CD4-positive, alpha-beta T cell treated with Interferon gamma for 1 hour (primary cell): ENCODE measurements around the gene ELFN1.

Experiments
- DNase-seq: peaks from one replicate; pipeline ENCODE4 v3.0.0-alpha.2; 2020

Gene ELFN1

GRCh38 chr7:1677206-1678080, 7.4 kb downstream of the ELFN1 start:
- DNase-seq: no peak

- no peak for DNase-seq
Observed at GRCh38 chr7:1678081-1678543, 8.0 kb downstream of the ELFN1 start.

GRCh38 chr7:1678571-1679325, 8.7 kb downstream of the ELFN1 start:
- DNase-seq: no peak

GRCh38 chr7:1679326-1679965, 9.4 kb downstream of the ELFN1 start:
- no peak for DNase-seq

DNA sequence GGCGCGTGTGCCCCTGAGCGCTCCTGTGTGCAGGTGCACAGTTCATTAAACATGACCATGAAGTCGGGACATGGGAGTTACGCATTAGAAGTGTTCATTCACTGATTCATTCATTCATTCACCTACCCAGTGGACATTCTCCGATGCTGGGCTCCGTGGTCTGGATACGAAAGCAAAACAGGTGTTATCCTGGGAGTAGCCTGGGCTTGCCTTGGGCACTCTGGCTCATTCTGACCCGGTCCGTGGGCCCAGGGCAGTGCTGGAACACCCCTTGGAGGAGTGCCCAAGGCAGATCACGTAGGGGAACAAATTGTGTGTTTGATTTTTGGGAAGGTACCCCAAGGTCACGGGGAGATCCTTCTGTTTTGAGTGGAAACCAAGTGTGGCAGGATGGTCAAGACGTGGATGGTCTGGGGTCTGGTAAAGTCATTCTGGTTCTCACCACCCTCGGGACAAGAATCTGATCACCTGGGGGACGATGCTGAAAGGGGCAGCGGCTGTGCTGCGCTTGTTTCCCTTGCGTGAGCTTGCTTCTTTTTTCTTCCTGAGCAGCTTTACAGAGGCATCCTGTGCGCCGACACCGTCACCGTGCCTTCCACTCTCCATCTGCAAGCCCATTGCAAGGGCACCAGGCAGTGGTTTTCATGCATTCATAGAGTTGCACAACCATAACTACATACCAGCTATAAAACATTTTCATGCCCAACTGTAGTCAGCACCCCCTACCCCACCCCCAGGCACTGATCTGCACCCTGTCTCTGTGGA, 10.1 kb downstream of the ELFN1 start:
- no peak for DNase-seq

DNA sequence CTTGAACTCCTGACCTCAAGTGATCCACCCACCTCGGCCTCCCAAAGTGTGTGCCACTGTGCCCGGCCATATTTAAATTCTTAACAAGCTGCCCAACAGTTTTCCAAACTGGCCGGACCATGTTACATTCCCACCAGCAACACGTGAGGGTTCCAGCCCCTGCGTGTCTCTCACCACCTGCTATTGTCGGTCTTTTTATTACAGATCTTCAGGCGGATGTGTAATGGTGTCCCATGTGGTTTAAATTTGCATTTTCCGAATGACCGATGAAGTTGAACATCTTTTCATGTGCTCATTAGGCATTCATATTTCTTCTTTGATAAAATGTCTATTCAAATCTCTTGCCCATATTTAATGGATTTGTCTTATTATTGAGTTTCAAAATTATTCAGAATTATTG, 11.5 kb downstream of the ELFN1 start:
- no peak for DNase-seq

DNA sequence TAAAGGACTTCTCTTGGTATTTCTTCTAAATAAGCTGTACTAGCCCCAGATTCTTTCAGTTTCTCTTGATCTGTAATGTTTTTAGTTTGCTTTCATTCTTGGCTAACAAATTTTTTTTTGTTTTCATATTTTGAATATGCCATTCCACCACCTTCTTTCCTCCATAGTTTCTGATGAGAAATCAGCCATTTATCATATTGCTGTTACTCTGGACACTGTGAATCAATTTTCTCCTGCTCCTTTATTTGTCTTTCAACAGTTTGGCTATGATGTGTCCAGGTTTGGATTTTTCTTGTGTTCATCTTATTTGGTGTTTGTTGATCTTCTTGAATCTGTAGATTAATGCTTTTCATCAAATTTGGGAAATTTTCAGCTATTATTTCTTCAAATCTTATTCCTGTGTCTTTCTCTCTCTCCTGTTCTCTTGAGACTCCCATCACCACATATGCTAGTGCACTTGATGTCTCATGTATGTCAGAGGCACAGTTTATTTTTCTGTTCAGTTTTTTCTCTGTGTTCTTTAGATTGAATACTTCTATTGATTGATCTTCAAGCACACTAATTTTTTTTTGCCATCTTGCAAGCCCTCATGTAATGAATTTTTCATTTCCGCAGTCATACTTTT, 15.0 kb downstream of the ELFN1 start:
- no peak for DNase-seq

GRCh38 chr7:1688542-1688941, 18.5 kb downstream of the ELFN1 start:
- DNase-seq: no peak

DNA sequence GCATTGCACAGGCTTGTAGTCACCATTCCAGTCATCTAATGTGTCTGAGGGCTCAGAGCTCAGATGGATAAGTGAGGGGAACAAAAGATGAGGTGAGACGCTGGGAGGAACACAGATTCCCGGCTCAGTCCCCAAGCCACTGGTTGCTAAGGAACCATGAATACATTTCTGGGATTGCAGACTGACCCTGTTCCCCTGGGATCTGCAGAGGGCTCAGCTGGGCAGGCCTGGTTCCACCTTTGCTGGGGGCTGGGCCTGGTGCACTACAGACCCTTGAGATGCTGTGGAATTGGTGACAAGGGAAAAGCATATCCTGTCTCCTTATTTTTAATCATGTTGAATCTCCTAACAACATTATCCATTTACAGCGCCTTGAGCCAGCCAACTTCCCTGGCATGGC, 19.2 kb downstream of the ELFN1 start:
- DNase-seq: no peak

DNA sequence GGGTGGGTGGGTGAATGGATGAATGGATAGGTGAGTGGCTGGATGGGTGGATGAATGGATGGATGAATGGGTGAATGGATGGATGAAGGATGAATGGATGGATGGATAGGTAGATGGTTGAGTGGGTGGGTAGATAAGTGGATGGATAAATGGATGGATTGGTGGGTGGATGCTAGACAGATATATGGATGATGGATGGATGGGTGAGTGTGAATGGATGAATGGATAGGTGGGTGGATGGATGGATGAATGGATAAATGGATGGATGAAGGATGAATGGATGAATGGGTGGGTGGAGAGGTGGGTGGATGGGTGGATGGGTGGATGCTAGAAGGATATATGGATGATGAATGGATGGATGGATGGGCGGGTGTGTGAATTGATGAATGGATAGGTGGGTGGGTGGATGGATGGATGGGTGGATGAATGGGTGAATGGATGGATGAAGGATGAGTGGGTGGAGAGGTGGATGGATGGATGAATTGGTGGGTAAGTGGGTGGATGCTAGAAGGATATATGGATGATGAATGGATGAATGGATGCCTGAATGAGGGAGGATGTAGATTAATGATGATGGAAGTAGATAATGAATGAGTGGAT, 20.4 kb downstream of the ELFN1 start:
- no peak for DNase-seq

GRCh38 chr7:1691096-1691495, 21.0 kb downstream of the ELFN1 start:
- no peak for DNase-seq

DNA sequence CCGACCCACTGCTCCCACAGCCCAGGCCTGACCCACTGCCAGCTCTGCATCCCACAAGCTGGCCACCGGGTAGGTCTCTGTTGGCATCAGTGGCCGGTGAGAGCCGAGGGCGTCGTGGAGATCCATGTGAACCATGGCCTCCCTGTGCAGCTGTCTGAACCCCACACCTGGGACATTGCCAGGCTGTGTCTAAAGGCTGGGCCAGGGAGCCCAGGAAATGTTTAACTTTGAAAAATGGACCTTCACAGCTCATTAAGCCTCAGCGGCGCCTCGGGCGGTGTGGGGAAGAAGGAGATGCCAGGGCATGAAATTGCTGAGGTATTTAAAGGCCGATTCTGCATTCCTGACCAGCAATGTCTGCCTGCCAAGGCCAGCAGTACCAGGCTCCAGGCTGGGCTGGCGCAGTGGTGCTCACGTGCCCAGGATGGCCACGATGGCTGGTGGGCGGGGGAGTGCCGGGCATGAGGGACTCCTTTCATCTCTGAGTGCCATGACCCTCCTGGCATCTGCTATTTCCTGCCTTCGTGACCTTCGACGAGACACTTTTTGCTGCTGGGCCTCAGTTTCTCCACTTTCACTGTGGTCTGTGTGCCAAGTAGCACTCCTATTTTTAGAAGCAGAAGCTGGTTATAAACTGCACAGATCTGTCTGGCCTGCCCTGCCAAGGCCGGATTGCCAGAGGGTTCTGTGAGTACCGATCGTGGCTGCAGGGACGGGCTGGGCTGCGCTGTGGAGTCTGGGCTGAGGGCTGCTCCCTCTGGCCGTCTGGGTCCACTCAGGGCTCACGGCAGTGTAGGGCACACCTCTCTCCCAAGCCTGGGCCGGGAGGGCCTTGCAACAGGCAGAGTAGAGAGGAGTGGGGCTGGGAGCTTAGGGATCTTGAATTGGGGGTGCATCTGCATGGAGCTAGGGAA, 21.8 kb downstream of the ELFN1 start:
- DNase-seq: no peak

- DNase-seq: no peak
Observed at GRCh38 chr7:1692515-1693418, 22.7 kb downstream of the ELFN1 start.

- DNase-seq: no peak
Observed at GRCh38 chr7:1693419-1693990, 23.4 kb downstream of the ELFN1 start.

- no peak for DNase-seq
Observed at GRCh38 chr7:1693991-1694524, 24.0 kb downstream of the ELFN1 start.

- no peak for DNase-seq
Observed at GRCh38 chr7:1694611-1695511, 24.8 kb downstream of the ELFN1 start.

GRCh38 chr7:1695800-1696454, 25.9 kb downstream of the ELFN1 start:
- DNase-seq: no peak
